Iris pigment epithelial cell (primary cell): ENCODE data around the gene NCK2.

Source experiments
- DNase-seq: peaks from one replicate; pipeline ENCODE4 v3.0.0-alpha.2; 2011; ENCODE audit warnings: low read depth

The NCK2 gene

GRCh38 chr2:105792561-105792960 is 47.8 kb downstream of the NCK2 start:
- DNase-seq = no peak

DNA sequence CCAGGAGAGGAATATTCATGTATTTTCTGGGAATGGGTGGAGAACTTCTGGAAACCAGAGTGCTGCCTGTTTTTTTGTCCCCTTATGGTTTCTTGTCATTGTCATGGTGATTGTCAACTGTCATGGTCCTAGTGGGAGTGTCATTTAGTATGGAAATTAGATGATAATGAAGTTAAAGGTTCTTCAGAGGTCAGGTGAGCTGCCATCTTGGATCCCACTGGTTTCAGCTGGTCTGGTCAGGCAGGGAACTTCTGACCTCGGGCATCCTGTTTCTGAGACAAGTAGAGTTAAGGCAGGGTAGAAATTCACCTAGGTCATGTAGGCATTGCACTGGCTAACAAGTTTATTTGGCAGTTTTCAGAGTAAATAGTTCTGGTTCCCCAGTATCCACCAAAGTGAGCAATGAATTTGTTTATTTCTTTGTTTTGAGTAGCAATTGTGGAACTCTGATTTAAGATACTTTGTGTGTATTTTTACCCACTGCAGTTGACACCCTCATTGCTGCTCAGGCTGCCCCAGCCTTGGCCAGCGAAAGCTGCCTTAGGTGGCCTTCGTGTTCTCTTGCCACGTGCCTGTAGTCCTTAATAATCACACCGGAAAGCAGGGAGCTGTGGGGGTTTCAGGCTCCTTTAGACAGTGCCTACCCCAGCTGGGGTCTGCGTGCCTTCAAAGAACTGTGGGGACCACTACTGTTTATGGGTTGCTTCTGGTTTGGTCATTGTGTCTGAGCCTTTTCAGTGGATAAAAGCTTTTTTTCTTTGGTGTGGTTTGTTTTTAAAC is 48.7 kb downstream of the NCK2 start:
- DNase-seq = no peak

DNA sequence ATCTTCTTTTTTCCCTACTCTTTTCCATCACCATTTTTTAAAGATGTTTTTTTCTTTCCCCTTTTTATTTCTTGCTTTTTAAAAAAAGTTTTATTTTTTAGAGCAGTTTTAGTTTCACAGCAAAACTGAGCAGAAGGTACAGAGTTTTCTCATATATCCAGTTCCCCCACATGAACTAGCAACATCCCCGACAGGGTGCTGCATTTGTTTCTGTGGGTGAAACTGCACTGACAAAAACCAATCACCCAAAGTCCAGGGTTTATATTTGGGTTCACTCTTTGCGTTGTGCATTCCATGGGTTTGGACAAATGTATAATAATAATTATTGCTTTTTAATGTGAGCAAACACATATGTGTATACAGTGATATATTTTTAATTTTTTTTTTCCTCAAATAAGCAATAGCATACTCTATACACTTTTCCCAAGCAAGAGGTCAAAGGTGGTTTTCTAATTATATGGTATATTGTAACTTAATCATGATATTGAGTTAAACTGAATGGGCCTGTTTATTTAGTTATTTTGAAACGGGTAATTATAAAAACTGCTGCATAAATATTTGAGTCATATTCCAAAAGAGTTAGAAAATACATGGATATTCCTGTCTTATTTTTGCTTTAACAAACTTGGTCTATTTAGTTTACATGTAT is 50.3 kb downstream of the NCK2 start:
- DNase-seq = no peak

GRCh38 chr2:105795575-105795934 is 50.8 kb downstream of the NCK2 start:
- no peak for DNase-seq

DNA sequence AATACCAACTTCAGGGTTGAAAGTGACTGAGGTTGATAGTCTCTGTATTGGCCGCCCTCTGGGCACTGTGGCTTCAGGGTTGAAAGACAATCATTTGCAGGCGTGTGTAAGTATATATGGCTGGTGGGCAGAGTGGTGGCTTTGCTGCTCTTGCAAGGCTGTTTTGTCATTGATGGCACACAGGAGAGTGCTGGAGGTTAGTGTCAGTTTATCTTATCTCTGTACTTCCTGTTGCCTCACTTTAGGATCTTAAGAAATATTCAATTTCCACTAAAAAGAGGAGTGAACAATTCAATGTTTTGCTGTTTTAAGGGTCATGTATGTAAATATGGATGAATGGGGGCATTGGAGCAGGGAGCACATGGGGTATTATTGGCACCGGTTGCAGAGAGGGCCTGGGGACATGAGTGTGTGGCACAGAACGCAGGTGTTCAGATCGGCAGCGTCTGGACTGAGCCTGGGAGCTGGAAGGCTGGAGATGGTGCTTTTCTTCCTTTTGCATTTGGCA is 51.5 kb downstream of the NCK2 start:
- no peak for DNase-seq

DNA sequence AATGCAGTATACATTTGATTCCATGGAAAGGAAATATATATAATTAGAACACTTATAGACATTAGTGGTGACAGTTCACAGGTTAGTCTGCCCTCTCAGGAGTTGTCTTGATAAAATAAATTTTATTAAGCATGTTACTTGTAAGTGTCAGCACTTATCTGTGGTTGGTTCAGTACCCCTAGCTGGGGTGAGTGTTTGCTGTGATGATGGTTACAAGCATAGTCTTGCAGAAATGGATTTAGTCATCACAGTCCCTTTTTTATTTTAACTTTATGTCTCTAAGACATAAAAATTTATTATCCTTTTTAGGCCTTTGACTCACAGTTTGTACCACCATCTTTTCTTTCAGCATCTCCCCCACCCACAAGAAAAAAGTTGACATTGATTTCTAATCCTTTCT is 52.1 kb downstream of the NCK2 start:
- DNase-seq = no peak

DNA sequence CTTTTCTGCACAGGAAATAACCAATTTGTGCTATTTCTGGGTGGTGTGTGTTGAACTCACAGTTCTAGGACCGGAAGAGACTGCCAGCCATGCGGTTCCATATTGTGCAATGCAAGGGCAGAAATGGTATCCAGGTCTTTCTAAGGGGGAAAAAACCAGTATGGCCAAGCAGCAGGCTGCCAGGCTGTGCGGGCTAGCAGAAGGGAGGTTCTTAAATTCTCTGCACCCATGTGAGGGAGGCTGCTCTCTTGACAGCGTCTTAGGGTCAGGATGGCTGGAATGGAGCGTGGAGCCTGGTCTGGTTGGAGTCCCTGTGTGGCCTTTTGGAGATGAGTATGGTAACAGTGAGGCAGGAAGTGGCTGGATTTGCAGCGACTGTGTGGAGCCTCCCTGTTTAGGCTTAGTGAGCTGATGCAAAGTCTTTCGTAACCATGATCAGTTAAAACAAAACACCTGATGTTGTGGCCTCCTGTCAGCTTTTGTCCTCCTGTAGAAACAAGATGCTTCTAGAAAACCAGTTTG is 52.6 kb downstream of the NCK2 start:
- DNase-seq = peak; percentile 80

GRCh38 chr2:105798595-105798994 is 53.9 kb downstream of the NCK2 start:
- DNase-seq = no peak

DNA sequence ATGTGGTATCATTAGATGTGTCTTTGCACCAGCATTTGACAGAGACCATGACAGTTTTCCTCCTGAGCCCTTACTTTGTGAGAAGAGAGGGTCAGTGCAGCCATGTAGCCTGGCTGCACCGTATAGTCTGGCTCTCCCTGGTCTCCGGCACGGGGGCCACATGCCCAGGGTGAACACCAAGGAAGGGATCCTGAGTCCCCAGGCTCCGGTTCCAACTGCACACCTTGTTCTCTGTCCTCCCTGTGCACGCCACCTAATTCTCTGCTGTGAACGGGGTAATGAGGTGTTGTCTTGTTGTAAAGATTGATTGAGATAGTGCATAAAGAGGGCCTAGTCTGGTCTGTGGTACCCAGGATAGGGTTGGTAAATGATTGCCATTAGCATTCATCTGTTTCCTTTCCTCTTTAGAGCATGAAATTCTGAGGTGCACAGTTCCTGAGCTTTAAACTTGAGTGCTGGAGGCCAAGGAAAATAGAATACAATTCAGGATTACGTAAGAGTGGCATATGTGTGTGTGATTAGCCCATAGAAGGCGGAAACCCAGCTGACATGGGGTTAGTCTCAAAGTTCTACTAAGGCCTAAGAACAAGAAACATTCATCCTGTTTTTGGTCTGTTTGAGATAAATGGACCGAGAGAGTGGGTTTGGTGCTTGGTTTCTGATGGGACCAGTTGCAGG is 55.5 kb downstream of the NCK2 start:
- peak; percentile 72 for DNase-seq

GRCh38 chr2:105800953-105801635 is 56.4 kb downstream of the NCK2 start:
- no peak for DNase-seq

GRCh38 chr2:105801961-105802360 is 57.2 kb downstream of the NCK2 start:
- DNase-seq = no peak

GRCh38 chr2:105802587-105802986 is 57.9 kb downstream of the NCK2 start:
- no peak for DNase-seq

- no peak for DNase-seq
Measured at GRCh38 chr2:105803337-105803736, 58.6 kb downstream of the NCK2 start.

GRCh38 chr2:105803773-105804172 is 59.1 kb downstream of the NCK2 start:
- DNase-seq = no peak

DNA sequence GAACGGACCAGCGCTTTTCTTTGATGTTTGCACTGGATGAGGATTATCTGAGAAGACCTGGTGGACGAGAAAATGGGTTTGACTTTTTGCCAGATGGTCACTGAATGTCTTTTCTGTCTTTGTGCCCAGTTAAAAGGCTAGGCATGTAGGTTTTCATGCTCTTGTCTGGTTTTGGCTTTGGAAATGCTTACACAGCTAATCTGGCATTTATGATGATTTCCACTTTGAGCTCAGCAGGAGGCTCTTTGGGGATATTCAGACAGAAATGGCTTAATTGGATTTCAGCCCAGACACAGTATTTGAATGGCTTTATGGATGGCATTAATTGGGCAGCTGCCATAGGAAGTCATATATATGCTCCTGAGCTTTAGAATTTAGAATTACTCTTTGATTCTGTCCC is 59.6 kb downstream of the NCK2 start:
- no peak for DNase-seq

- no peak for DNase-seq
Measured at GRCh38 chr2:105806996-105807395, 62.3 kb downstream of the NCK2 start.

DNA sequence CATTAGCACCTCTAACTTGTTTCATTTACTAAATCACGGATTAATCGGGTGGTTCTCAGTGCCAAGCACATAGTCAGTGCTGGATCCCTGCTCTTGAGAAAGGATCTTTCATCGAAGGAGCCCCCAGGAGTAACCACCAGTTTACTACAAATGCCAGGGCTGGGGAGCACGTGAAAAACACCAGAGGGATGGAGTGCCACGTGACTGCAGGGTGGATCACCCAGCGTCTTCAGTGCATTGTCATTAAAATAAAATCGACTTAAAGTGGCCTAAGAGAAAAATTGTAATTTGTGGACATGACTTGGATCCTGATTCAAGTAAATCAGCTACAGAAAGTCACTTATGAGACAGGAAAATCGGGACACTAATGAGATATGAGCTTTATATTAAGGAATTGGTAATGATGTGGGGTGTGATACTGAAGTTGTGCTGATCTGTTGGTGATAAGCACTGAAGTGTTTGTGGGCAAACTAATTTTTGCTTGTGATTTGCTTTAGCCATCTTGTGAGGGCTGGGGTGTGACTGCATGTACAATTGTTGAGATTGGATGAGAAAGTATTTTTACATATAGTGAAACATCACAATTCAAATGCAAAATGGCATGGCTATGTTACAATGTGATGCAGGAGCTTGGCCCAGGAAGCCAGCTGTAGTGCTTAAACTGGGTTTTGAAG is 63.8 kb downstream of the NCK2 start:
- DNase-seq = no peak

- DNase-seq = no peak
Measured at GRCh38 chr2:105809097-105809473, 64.4 kb downstream of the NCK2 start.

GRCh38 chr2:105809723-105810122 is 65.0 kb downstream of the NCK2 start:
- DNase-seq = no peak

DNA sequence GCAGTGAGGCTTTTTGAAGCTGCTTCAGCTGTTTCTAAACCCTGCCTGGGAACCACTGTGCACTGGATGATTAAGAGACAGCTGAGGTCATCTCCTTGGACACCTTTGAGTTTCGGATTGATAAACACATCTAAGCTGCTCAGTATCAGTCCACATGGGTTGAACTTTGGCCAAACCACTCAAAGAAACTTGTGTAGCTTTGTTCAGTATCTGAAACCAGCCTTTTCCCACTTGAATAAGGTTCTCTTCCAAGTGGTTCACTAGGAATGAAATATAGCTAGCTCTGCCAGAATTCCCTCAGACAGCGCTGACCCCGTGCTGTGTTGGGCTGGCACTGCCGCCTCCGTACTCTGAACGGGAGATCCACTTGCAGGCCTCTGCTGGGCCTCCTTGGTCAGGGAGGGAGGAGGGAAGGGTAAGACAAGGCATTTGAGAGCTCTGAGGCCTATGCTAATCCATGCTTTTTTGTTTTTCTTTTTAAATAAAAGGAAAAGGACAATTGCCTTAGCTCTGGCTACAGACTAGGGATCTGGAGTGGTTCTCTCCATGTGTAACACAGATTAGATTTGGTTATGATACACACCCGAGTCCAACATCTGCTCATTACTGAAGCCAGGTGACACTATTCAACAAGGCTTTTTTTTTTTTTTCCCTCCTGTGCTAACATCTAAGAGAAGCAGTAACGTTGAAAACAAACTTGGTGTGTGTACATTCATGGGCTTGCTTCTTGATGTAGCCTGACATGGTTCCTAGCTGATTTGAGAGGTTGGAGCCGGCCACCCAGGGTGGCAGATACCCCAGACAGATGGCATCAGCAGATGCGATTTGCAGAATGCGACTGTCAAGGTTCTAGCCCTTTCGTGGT is 67.7 kb downstream of the NCK2 start:
- peak; percentile 87 for DNase-seq

GRCh38 chr2:105813045-105813315 is 68.3 kb downstream of the NCK2 start:
- no peak for DNase-seq
